Memory B cell (primary cell): ENCODE data around the gene GID8.
"Not testable (repeated sequence)": the region's sequence is repeated elsewhere in the genome, so short reads cannot be mapped to it uniquely, and the experiment has no call there.

Experiments
- ATAC-seq: fragments of 150-1000 bp; cut with Tn5 transposase; 2 replicates; pipeline ENCODE4 v1.10.0; 2021; ENCODE audit warnings: low read depth, mild to moderate bottlenecking, moderate library complexity
- DNase-seq, 2 donors: peaks; one replicate each; pipeline ENCODE4 v3.0.0; 2022; ENCODE audit warnings: low spot score in 2 of 2
- H3K27ac Mint-ChIP-seq: one replicate; pipeline ENCODE4 v1.8.0; 2022; ENCODE audit warnings: mild to moderate bottlenecking, moderate library complexity, mixed read lengths
- H3K27me3 Mint-ChIP-seq: one replicate; pipeline ENCODE4 v1.8.0; 2022; ENCODE audit warnings: mixed read lengths
- H3K36me3 Mint-ChIP-seq: one replicate; pipeline ENCODE4 v1.8.0; 2022; ENCODE audit warnings: mild to moderate bottlenecking, mixed read lengths
- H3K4me1 Mint-ChIP-seq: one replicate; pipeline ENCODE4 v1.8.0; 2022; ENCODE audit warnings: mixed read lengths
- H3K4me3 Mint-ChIP-seq: one replicate; pipeline ENCODE4 v1.8.0; 2022; ENCODE audit warnings: mild to moderate bottlenecking, moderate library complexity, mixed read lengths
- H3K9me3 Mint-ChIP-seq: one replicate; pipeline ENCODE4 v1.8.0; 2022; ENCODE audit warnings: mixed read lengths

GID8 gene

DNA sequence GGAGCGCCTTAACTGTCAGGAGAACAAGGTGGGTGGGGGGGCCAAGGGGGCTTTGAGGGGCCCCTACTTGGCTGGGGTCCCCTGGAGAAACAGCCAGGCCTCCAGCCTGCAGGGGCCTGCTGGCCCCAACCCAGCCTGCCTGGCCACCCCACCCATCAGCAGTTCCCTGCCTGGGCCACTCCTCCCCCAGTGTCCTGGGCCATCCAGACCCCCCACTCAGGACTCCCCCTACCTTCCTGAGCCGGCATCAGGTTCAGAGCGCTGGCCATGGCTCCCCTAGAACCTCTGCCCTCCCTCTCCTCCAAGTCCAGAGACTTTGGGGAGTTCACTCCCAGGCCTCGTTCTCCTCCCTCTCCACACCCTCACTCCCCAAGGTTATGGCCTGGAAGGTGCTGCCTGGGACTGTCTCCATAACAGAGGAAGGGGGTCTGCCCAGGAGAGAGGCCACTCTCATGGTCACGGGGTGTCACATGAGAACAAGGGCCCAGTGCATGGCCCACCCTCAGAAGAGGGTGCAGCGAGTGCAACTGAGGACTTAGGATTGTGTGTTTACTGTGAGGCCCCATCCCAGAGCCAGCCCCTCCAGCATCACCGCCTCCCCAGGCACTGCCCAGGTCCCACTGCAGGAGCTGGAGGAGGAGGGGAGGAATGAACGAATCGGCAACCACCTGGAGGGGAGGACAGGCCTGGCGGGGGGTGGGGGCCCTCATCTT lies 20.6 kb downstream of the GID8 start:
- Mint-ChIP-seq H3K4me1 (peaks cover 11% of the 10 kb centered on the region), H3K27me3 (no peaks in the 10 kb centered on the region), H3K9me3 (no peaks in the 10 kb centered on the region), H3K27ac (no peak overlapping the region), H3K4me3 (no peak overlapping the region), H3K36me3 (peaks cover 6% of the 10 kb centered on the region)
- ATAC-seq (no peak), DNase-seq (no peak)

DNA sequence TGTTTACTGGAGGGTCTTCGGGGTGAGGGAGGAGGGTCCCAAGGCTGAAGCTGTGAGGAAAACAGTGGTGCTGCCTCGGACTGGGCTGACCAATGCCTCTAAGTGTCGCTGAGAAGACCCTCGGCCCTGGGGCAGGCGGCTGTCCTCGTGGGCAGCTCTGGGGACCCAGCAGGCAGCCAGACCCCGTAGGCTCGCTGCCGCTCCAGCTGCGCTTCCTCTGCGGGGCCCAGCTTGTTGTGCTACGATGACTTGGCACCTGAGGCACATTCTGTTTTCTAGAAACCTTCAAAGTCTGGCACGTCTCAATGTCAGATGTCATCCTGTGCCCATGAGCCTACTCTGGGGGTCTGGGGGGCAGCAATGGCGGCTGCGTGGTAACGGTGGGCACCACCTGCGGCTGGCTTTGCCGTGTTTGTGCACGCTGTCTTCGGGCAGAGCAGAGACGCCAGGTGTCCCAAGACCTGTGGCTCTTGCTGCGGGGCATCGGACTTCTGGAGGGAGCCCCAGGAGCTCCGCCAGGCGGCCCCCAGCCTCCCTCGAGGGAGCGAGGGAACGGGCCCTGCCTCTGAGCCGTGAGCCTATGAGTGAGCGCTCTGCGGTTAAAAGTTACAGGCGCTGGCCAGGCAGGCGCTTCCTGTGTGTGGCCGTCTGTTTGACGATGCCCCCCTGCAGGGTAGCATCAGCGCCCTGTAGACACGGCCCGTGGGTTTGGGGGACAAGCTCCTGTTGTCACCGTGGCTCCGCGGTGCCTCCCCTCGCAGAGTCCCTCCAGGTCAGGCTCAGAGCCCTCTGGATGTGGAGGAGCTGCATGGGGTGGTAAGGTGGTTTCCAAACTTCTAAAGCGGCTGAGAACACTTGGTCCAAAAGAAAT lies 21.4 kb downstream of the GID8 start:
- Mint-ChIP-seq H3K4me1 (peaks cover 4% of the 10 kb centered on the region), H3K9me3 (no peaks in the 10 kb centered on the region), H3K27me3 (no peaks in the 10 kb centered on the region), H3K4me3 (no peak overlapping the region), H3K36me3 (peaks cover 6% of the 10 kb centered on the region), H3K27ac (no peak overlapping the region)
- no peak for DNase-seq
- ATAC-seq = no peak

DNA sequence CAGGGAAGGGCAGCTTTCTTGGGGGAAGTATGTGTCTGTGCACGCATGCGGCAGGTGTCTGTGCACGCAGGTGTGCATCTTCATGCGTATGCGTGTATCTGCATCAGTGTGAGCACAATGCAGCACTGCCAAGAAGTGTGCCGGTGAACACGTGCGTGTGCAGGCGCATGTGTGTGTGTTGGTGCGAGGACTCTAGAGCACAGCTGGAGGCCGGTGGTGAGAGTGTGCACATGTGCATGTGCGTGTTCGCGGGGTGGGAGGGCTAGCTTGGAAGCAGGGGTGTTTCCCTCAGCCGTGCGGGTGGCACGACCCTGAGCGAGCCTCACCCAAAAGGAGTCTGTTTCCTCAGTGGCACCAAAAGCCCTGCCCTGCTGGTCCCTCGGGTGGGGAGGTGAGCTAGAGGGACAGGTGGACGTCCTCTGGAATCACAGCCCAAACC lies 22.1 kb downstream of the GID8 start:
- Mint-ChIP-seq H3K27ac (no peak overlapping the region), H3K36me3 (peaks cover 6% of the 10 kb centered on the region), H3K9me3 (no peaks in the 10 kb centered on the region), H3K4me1 (no peaks in the 10 kb centered on the region), H3K4me3 (no peak overlapping the region), H3K27me3 (no peaks in the 10 kb centered on the region)
- ATAC-seq (no peak), DNase-seq (no peak)

DNA sequence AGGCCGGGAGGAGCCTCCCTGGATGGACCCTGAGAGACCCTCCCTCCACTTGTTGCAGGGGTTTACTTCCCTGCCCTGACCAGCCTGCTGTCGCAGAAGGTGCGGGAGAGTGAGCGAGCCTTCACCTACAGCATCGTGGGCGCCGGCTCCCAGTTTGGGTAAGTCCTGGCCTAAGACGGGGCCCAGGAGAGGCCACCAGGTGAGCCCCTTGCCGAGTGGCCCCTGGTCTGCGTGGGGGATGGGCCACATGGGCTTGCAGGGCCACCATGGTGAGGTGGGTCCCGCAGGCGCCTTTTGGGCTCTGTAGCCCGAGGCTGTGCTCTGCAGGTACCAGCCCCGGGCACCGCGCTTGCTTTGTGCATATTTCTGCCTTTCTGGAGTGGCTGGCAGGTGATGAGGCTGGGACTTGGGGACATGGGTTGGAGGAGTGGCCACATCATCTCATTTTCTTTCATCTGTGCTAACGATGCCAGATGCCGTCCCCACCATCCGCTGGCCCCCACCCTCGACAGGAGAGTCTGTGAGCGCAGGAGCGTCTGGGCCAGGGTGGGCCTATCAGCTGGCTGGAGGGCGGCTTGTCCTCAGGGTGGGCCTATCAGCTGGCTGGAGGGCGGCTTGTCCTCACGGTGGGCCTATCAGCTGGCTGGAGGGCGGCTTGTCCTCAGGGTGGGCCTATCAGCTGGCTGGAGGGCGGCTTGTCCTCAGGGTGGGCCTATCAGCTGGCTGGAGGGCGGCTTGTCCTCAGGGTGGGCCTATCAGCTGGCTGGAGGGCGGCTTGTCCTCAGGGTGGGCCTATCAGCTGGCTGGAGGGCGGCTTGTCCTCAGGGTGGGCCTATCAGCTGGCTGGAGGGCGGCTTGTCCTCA lies 22.7 kb downstream of the GID8 start:
- ATAC-seq, H3K9me3 Mint-ChIP-seq, H3K36me3 Mint-ChIP-seq, H3K4me1 Mint-ChIP-seq, DNase-seq, H3K27ac Mint-ChIP-seq, H3K27me3 Mint-ChIP-seq, H3K4me3 Mint-ChIP-seq: not testable (repeated sequence)

DNA sequence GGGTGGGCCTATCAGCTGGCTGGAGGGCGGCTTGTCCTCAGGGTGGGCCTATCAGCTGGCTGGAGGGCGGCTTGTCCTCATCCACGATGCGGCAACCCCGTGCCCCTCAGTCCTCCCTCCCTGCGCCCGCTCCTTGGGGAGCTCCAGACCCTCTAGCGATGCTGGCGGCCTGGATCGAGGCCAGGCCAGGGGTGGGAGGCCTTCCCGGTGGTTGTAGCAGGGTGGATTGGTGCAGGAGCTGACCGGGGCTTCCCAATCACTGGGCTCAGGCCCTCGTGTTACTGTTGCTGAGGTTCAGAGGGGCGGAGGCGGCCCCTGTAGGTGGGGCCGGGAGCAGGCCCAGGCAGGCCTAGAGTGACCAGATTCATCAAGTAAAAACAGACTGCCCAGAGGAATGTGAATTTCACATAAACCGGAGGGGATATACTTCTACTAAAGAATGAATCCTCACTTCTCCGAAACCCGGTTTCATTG lies 23.4 kb downstream of the GID8 start:
- DNase-seq = no peak
- no peak overlapping the region for H3K27ac Mint-ChIP-seq
- H3K27me3 Mint-ChIP-seq = no peaks in the 10 kb centered on the region
- H3K36me3 Mint-ChIP-seq = peaks cover 8% of the 10 kb centered on the region
- no peak for ATAC-seq
- no peaks in the 10 kb centered on the region for H3K4me1 Mint-ChIP-seq
- no peaks in the 10 kb centered on the region for H3K9me3 Mint-ChIP-seq
- no peak overlapping the region for H3K4me3 Mint-ChIP-seq

DNA sequence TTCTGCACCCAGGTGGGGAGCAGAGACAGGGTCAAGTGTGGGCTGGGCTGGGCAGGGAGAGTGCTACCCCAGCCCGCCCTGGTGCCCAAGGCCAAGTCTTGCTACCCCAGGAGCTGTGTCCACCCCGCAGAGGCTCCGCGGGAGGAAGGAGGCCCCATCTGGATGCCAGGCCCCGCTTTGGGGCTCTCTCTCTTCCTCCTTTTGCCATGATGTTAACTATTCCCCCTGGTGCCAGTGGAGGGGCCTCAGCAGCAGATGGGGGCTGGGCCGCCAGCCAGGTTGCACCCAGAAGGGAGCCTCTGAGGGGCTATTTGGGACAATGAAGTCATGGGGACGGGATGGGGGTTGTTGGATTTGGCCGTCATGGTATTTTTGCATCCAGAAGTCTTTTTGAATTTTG lies 23.9 kb downstream of the GID8 start:
- Mint-ChIP-seq H3K4me1 (no peaks in the 10 kb centered on the region), H3K9me3 (no peaks in the 10 kb centered on the region)
- DNase-seq = no peak

DNA sequence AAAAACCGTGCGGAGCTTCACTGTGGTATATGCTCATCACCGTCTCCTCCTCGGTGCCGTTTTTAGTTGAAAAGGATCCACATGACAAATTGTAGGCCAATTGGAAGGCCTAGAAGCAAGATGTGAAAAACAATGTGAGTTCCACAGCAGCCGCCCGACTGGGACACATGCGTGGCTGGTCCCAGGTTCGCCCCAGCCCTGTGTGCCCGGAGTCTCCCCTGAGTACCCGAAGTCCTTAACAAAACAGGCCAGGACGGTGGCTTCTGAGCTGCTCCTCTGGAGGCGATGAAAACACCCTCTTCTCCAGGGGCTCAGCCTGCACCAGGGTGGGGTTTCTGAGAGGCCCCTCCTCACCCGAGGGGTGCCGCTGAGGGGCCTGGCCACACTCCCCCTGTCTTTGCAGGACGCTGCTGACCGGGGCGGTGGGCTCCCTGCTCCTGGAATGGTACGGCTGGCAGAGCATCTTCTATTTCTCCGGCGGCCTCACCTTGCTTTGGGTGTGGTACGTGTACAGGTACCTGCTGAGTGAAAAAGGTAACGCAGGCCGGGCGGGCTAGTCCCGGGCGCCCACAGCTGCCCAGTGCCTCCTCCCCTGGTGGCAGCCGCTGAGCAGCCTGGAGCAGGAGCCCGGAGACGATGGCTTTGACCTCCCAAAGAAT lies 24.4 kb downstream of the GID8 start:
- ATAC-seq (no peak), DNase-seq (no peak)
- Mint-ChIP-seq H3K27ac (no peak overlapping the region), H3K9me3 (no peaks in the 10 kb centered on the region), H3K4me3 (no peak overlapping the region), H3K27me3 (no peaks in the 10 kb centered on the region), H3K4me1 (no peaks in the 10 kb centered on the region), H3K36me3 (peaks cover 8% of the 10 kb centered on the region)

More for the DNA sequence above, 23.9 kb downstream of the GID8 start:
- H3K4me3 Mint-ChIP-seq = no peak overlapping the region
- peaks cover 8% of the 10 kb centered on the region for H3K36me3 Mint-ChIP-seq
- no peak overlapping the region for H3K27ac Mint-ChIP-seq
- no peak for ATAC-seq
- no peaks in the 10 kb centered on the region for H3K27me3 Mint-ChIP-seq

DNA sequence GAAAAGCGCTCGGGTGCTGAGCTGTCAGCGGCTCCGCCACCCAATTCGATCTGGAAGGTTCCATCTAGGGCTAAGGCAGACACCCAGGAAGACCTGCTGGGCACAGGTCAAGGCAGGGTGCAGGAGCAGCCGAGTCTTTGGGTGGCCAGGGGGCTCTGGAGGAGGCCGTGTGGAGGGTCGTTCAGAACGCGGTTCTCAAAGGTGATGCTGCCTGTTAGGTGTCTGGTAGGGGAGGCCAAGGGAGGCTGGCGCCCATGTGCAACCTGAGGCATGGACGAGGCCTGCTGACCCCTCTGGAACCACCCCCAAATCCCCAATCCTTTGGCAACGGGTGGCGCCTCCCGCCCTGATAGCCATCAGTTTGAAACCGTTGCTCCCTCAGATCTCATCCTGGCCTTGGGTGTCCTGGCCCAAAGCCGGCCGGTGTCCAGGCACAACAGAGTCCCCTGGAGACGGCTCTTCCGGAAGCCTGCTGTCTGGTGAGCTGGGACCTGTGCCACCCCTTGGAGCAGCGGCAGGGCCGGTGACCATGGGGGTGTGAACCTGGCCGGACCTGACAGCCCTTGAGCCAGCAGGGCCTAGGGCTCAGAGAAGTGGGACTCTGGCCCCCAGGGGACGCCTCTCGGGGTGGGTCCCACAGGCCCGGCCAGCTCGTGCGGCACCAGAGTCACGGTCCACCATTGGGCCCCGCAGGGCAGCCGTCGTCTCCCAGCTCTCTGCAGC lies 25.1 kb downstream of the GID8 start:
- Mint-ChIP-seq H3K36me3 (peaks cover 8% of the 10 kb centered on the region), H3K4me3 (no peak overlapping the region), H3K27me3 (no peaks in the 10 kb centered on the region), H3K4me1 (no peaks in the 10 kb centered on the region), H3K9me3 (no peaks in the 10 kb centered on the region), H3K27ac (no peak overlapping the region)
- no peak for DNase-seq
- ATAC-seq = no peak

DNA sequence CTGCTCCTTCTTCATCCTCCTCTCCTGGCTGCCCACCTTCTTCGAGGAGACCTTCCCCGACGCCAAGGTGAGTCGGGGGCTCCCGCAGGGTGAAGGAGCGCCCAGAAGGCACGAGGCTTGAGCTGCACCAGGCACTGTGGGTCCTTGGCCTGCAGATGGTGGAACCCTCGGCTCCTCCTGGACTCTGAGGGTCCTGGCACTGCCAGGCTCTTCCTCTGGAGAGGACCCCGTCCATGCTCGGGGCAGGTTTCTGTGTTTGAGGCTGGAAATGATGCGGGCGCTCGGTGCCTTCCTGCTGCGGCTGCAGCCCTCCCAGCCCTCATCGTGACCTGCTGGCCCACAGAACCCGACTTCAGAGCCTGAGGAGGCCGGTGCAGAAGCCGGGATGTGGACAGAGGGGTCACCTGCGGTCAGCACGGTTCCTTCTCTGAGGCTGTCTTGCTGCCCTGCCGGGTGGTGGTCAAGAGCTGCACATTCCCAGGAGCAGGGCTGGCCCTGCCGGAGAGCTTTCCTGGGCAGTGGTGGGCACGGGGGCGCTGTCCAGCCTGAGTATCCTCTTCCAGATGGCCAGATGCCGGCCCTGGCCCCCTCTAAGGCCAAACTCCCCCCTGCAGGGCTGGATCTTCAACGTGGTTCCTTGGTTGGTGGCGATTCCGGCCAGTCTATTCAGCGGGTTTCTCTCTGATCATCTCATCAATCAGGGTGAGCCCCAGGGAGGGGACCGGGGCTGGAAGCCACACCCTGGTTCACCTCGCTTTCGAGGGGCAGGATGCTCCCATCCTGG lies 25.9 kb downstream of the GID8 start:
- Mint-ChIP-seq H3K9me3 (no peaks in the 10 kb centered on the region), H3K27ac (no peak overlapping the region), H3K27me3 (no peaks in the 10 kb centered on the region), H3K36me3 (peaks cover 7% of the 10 kb centered on the region), H3K4me1 (no peaks in the 10 kb centered on the region), H3K4me3 (no peak overlapping the region)
- DNase-seq (no peak), ATAC-seq (no peak)

DNA sequence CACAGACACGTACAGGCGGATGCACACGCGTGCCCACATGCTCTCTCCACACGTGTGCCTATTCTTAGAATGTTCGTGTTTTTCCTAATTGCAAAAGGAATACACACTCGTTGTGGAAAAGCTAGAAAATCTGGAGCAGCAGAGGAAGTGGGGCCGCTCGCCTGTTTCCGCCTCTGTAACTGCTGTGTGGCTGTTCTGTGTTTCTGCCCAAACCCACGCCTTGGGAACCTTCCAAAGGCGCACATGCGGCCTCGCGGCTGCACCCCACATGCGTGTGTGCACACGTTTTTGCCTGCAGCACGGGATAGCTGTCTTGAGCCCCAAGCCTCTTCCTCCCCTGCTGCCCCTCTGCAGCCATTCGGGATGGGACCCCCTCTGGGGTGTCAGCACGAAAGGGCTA lies 26.8 kb downstream of the GID8 start:
- DNase-seq (no peak), ATAC-seq (no peak)
- Mint-ChIP-seq H3K27ac (no peak overlapping the region), H3K27me3 (no peaks in the 10 kb centered on the region), H3K4me3 (no peak overlapping the region), H3K9me3 (no peaks in the 10 kb centered on the region), H3K36me3 (peaks cover 7% of the 10 kb centered on the region), H3K4me1 (no peaks in the 10 kb centered on the region)

DNA sequence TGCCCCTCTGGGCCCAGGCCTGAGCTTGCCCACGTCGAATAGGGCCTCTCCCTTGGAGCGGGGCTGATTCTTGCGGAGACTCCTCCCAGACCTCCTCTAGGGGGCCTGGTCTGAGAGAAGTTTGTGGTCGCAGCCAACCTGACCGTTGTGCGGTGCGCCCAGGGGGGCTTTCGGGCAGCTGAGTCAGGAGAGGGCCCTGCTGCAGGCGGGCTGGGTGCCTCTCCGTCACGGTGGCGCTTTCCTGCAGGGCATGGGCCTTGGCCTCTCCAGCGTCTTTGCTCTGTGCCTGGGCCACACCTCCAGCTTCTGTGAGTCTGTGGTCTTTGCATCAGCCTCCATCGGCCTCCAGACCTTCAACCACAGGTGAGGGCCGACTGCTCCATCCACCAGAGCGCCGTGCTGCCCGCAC lies 27.4 kb downstream of the GID8 start:
- Mint-ChIP-seq H3K4me1 (no peaks in the 10 kb centered on the region), H3K36me3 (peaks cover 4% of the 10 kb centered on the region), H3K27me3 (peaks cover 2% of the 10 kb centered on the region), H3K27ac (no peak overlapping the region), H3K9me3 (no peaks in the 10 kb centered on the region), H3K4me3 (no peak overlapping the region)
- ATAC-seq (no peak), DNase-seq (no peak)

DNA sequence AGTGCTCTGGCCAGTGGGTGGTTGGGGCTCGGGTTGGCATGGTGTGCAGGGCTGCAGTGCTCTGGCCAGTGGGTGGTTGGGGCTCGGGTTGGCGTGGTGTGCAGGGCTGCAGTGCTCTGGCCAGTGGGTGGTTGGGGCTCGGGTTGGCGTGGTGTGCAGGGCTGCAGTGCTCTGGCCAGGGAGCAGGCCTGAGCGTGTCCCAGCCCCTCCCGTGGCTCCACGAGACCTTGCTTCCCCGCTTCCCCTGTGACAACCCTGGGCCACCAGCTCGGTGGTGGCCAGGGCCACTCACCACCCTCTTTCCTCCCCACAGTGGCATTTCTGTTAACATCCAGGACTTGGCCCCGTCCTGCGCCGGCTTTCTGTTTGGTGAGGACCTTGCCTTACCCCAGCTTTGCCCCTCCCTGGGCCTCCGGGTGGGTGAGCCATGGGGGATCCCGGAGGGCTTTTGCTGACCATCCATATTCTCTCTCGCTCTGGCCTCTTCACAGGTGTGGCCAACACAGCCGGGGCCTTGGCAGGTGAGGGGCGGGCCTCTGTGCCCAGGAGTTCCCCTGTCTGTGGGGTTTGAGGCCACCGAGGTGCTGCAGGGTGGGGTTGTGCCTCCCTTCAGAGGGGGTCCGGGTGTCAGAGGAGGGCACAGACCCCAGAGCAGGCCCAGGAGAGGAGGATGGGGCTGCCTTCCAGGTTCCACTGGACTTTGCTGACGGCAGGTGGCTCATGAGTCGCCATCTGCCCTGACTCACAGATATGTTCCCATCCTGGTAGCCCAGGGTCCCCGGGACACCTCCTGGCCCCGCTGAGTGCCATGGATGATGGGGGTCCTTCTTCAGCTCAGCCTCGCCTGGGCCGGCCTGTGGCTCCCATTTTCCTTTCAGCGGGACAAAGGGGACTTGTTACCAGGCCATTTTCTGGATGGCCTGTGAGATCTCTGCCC lies 28.5 kb downstream of the GID8 start:
- Mint-ChIP-seq H3K4me3 (no peak overlapping the region), H3K36me3 (peaks cover 2% of the 10 kb centered on the region), H3K27me3 (peaks cover 5% of the 10 kb centered on the region), H3K4me1 (peaks cover 3% of the 10 kb centered on the region), H3K27ac (no peak overlapping the region), H3K9me3 (no peaks in the 10 kb centered on the region)
- DNase-seq (no peak), ATAC-seq (no peak)
